K562 (cell line): Measurements from ENCODE around the gene DIAPH3. TPM values are rescaled to one million over a fixed set of nuclear protein-coding genes. Genes with fewer than 3 reads are reported as not detected.
"Not testable (repeated sequence)": the region's sequence is repeated elsewhere in the genome, so short reads cannot be mapped to it uniquely, and the experiment has no call there.

Experiments
- ATAC-seq: fragments of 200-7000 bp; cut with Tn5 transposase; 3 replicates; pipeline ENCODE4 v1.9.1; 2020; ENCODE audit warnings: moderate library complexity
- BruUV-seq: library from RNA; stranded (reverse); fragments of 400-500 nt; replicated peaks from 2 replicates; lab custom pipeline; 2021; lab: Mats Ljungman, UMichigan
- CTCF ChIA-PET: fragments of 300-600 bp; formaldehyde crosslinking; extraction: SDS; loops from one replicate; lab custom pipeline; 2021; ENCODE audit warnings: low intra/inter-chr PET ratio; lab: Yijun Ruan, JAX
- POLR2A ChIA-PET: fragments of 300-600, 350-650 bp; sonication (Branson Sonifier 250); formaldehyde crosslinking; extraction: SDS; loops from one replicate; lab custom pipeline; 2021; ENCODE audit warnings: antibody characterized with exemption, inconsistent platforms; lab: Yijun Ruan, JAX
- DNase-seq, 4 experiments: peaks; one replicate each; pipeline versions ENCODE4 v3.0.0 to v3.0.0-alpha.2; 2011 to 2018; ENCODE audit warnings: low spot score in 3 of 4, mixed read lengths in 3 of 4; ENCODE audit errors: extremely low read depth in 1 of 4
- FAIRE-seq: peaks from 2 replicates; lab custom pipeline; 2011; peaks lifted over from hg19 to GRCh38; lab: Jason Lieb, UNC
- H2AFZ ChIP-seq: 2 replicates; pipeline ENCODE4 v1.6.0; 2011; ENCODE audit warnings: low read depth, low read length, control low read depth, inconsistent platforms
- H3K27ac ChIP-seq: fragments of 200-600 bp; 3 replicates; pipeline ENCODE4 v1.8.0; 2011; ENCODE audit warnings: low read depth, mild to moderate bottlenecking, control low read depth, inconsistent platforms, low read length, moderate library complexity, mixed read lengths; ENCODE audit errors: extremely low read depth
- H3K27me3 ChIP-seq, 2 experiments: fragments of 300-600 bp in 1 of 2; 2 replicates in 1 of 2; 3 replicates in 1 of 2; pipeline versions ENCODE4 v1.6.0 to v1.8.0; 2011; ENCODE audit warnings: inconsistent platforms in 2 of 2, low read length in 2 of 2, mild to moderate bottlenecking in 1 of 2, mixed read lengths in 1 of 2, moderate library complexity in 1 of 2; ENCODE audit not compliant: control insufficient read depth in 2 of 2, insufficient read depth in 2 of 2
- H3K36me3 ChIP-seq: fragments of 300-600 bp; 3 replicates; pipeline ENCODE4 v1.8.0; 2011; ENCODE audit warnings: mild to moderate bottlenecking, low read length, inconsistent platforms; ENCODE audit not compliant: control insufficient read depth, insufficient read depth
- H3K4me1 ChIP-seq, 2 experiments: fragments of 200-600 bp in 1 of 2; replicated peaks in 1 of 2; 2 replicates in 1 of 2; 3 replicates in 1 of 2; pipeline versions ENCODE4 v1.5.1 to v1.8.0; 2011; ENCODE audit warnings: inconsistent platforms in 2 of 2, low read length in 2 of 2, mild to moderate bottlenecking in 1 of 2, mixed read lengths in 1 of 2, moderate library complexity in 1 of 2; ENCODE audit not compliant: control insufficient read depth in 2 of 2, insufficient read depth in 2 of 2
- H3K4me2 ChIP-seq: 2 replicates; pipeline ENCODE4 v1.6.1; 2011; ENCODE audit warnings: low read length, control low read depth, inconsistent platforms, mixed read lengths; ENCODE audit not compliant: insufficient read depth
- H3K4me3 ChIP-seq: fragments of 200-600 bp; sonication (generic), shearing (Covaris generic); 2 replicates; pipeline ENCODE4 v1.5.1; 2016; ENCODE audit warnings: control low read depth, inconsistent platforms
- H3K79me2 ChIP-seq: fragments of 200-600 bp; 3 replicates; pipeline ENCODE4 v1.8.0; 2011; ENCODE audit warnings: low read length, inconsistent platforms; ENCODE audit not compliant: control insufficient read depth, insufficient read depth
- H3K9ac ChIP-seq, 2 experiments: 2 replicates each; pipeline versions ENCODE4 v1.6.0 to v1.6.1; 2011; ENCODE audit warnings: low read depth in 2 of 2, low read length in 2 of 2, control low read depth in 1 of 2, inconsistent platforms in 1 of 2, mild to moderate bottlenecking in 1 of 2, mixed read lengths in 1 of 2; ENCODE audit not compliant: insufficient read depth in 1 of 2
- H3K9me1 ChIP-seq: one replicate; pipeline ENCODE4 v1.6.0; 2011; ENCODE audit warnings: inconsistent platforms, mild to moderate bottlenecking, low read length, moderate library complexity; ENCODE audit not compliant: control insufficient read depth, insufficient read depth
- H3K9me3 ChIP-seq: replicated peaks from 2 replicates; pipeline ENCODE4 v1.5.1; 2011; ENCODE audit warnings: low read depth, low read length, inconsistent platforms; ENCODE audit not compliant: control insufficient read depth, insufficient read depth
- H4K20me1 ChIP-seq: replicated peaks from 2 replicates; pipeline ENCODE4 v1.6.1; 2011; ENCODE audit warnings: low read length, inconsistent platforms, mixed read lengths; ENCODE audit not compliant: control insufficient read depth, insufficient read depth
- DACH1 ChIP-seq: fragments of 450-650 bp; IDR thresholded peaks from 2 replicates; pipeline ENCODE4 v1.6.1; 2018; ENCODE audit not compliant: partially characterized antibody
- DPF2 ChIP-seq: fragments of 450-650 bp; IDR thresholded peaks from 2 replicates; pipeline ENCODE4 v1.6.1; 2016
- FOS ChIP-seq: IDR thresholded peaks from 3 replicates; pipeline ENCODE4 v1.6.1; 2011; ENCODE audit not compliant: insufficient read length; ENCODE audit errors: extremely low read depth
- FOSL1 ChIP-seq: fragments of 200-800 bp; sonication (Bioruptor generic); conservative IDR thresholded peaks from 2 replicates; pipeline ENCODE4 v1.6.1; 2016; ENCODE audit warnings: missing genetic modification characterization, missing compliant biosample characterization
- FOXA3 ChIP-seq, 2 experiments: fragments of 450-650 bp in 1 of 2; sonication (generic) in 1 of 2; formaldehyde crosslinking; IDR thresholded peaks in 1 of 2; conservative IDR thresholded peaks in 1 of 2; 2 replicates each; pipeline versions ENCODE4 v1.4.0 to v1.8.0; 2020 to 2022; ENCODE audit warnings: mild to moderate bottlenecking in 2 of 2, missing genetic modification reagents in 1 of 2
- GTF2F1 ChIP-seq: IDR thresholded peaks from 2 replicates; pipeline ENCODE4 v1.6.1; 2011; ENCODE audit warnings: low read depth, low read length, improper control_type of control experiment
- PHTF2 ChIP-seq: fragments of 250-450 bp; sonication (Bioruptor Pico); IDR thresholded peaks from 2 replicates; pipeline ENCODE4 v1.5.0; 2021; ENCODE audit warnings: mild to moderate bottlenecking
- STAT5B ChIP-seq: fragments of 250-450 bp; sonication (Bioruptor Pico); IDR thresholded peaks from 2 replicates; pipeline ENCODE4 v1.8.0; 2021; ENCODE audit warnings: mild to moderate bottlenecking, inconsistent platforms
- XRCC4 ChIP-seq: IDR thresholded peaks from one replicate; pipeline ENCODE4 v1.6.1; 2011; ENCODE audit not compliant: insufficient read depth, insufficient read length; ENCODE audit errors: extremely low read depth
- ZFP1 ChIP-seq: fragments of 450-650 bp; formaldehyde crosslinking; IDR thresholded peaks from 2 replicates; pipeline ENCODE4 v1.4.0; 2020; ENCODE audit warnings: mild to moderate bottlenecking, mixed read lengths
- ZNF707 ChIP-seq: fragments of 250-450 bp; sonication (Bioruptor Pico); conservative IDR thresholded peaks from 2 replicates; pipeline ENCODE4 v1.8.0; 2022; ENCODE audit warnings: inconsistent platforms, mild to moderate bottlenecking, moderate library complexity
- WGBS: fragments of 100-300 bp; shearing (Covaris generic); methylation state at CpG from one replicate; pipeline ENCODE4 v1.1.6; 2016; ENCODE audit warnings: low coverage, mixed read lengths; ENCODE audit not compliant: insufficient coverage; ENCODE audit errors: missing lambda C conversion rate; 5-methylcytosine and 5-hydroxymethylcytosine counted together
- in situ Hi-C: fragments of 300-500 bp; cut with MboI; formaldehyde crosslinking; loops from 4 replicates; pipeline ENCODE4 v1.15.0; 2018; ENCODE audit warnings: inconsistent platforms, mixed read lengths
- intact Hi-C: fragments of 100-400 bp; cut with micrococcal nuclease; formaldehyde crosslinking; loops from 2 replicates; pipeline ENCODE4 v1.14.2; 2022
- polyA plus RNA-seq, 8 experiments: library from polyadenylated mRNA; depleted of rRNA in 4 of 8; stranded (reverse) in 5 of 8; unstranded in 3 of 8; fragments of >200 nt; fragmentation: Nextera tagmentation in 2 of 8; fragmentation: Illumina TruSeq in 1 of 8; extraction: Ambion mirVana in 2 of 8; extraction: Trizol in 1 of 8; gene quantifications; 2 replicates each; pipeline versions ENCODE4 v1.2.1 to v1.2.3, GENCODE V29; 2011 to 2014; ENCODE audit warnings: inconsistent platforms in 1 of 8, missing spikeins in 1 of 8
- total RNA-seq, 7 experiments: library from RNA; depleted of rRNA in 6 of 7; stranded (reverse); fragments of >200 nt in 6 of 7; fragmentation: Illumina TruSeq in 2 of 7; extraction: Trizol in 2 of 7; gene quantifications; 2 replicates each; pipeline versions ENCODE4 v1.2.1 to v1.2.3, GENCODE V29; 2011 to 2021; ENCODE audit warnings: low replicate concordance in 1 of 7
- TF ChIP-seq, protein P1 (sequence below): fragments of 450-650 bp; formaldehyde crosslinking; IDR thresholded peaks from 2 replicates; pipeline ENCODE4 v1.4.0; 2020; ENCODE audit warnings: mild to moderate bottlenecking
- TF ChIP-seq, protein P2 (sequence below): fragments of 250-450 bp; sonication (Bioruptor Pico); IDR thresholded peaks from 2 replicates; pipeline ENCODE4 v1.9.0; 2021; ENCODE audit warnings: mild to moderate bottlenecking, inconsistent platforms

The DIAPH3 gene
- total and polyA plus RNA-seq, 9 of the 15 experiments (the other 6 are each of a cell fraction or from before 2014, with no cell fraction given): 9.0 to 18.7 (median 14.7) TPM

DNA sequence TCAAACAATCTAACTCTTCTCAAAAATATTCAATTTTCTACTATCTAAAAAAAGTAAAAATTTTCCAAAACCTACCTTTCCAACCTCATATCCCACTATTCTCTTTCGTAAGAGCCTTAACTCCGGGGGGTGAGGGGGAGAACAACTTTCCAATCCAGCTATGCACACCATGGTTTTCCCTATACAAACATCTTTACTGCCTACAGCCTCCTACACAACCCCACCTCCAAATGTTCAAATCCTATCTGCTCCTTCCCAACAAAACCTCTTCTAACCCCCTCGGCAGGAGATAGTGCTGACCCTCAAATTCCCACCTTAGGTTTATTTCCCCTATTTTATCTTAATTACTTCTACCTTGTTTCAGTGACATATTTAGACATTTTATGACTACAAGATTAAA is 102.0 kb downstream of the DIAPH3 start (continued):
- TF ChIP-seq FOSL1 (tag) (no peak), DACH1 (no peak), GTF2F1 (no peak), FOXA3 (CRISPR knock-in tag; conservative IDR thresholded peaks at IDR 0.05 in 1 of 2, IDR thresholded peaks at IDR 0.05 in 1 of 2) (no peak), XRCC4 (no peak), ZFP1 (CRISPR knock-in tag) (no peak)

- no TSS peak for BruUV-seq
- Histone ChIP-seq H3K4me3 (no peak overlapping the region), H3K9ac (no peak overlapping the region), H4K20me1 (no peaks in the 10 kb centered on the region; the same call in 1 of the 2 replicates), H3K9me1 (no peaks in the 10 kb centered on the region), H3K27me3 (no peaks in the 10 kb centered on the region), H3K4me2 (no peak overlapping the region), H3K9me3 (no peaks in the 10 kb centered on the region), H3K36me3 (no peaks in the 10 kb centered on the region), H3K27ac (no peak overlapping the region), H3K79me2 (no peaks in the 10 kb centered on the region), H3K4me1 (no peaks in the 10 kb centered on the region), H2AFZ (no peak overlapping the region)
- intact Hi-C loops (no loop called here), in situ Hi-C loops (no loop called here)
- ATAC-seq (no peak), FAIRE-seq (no peak), DNase-seq (no peak)
- ChIA-PET POLR2A (no interaction called here), CTCF (no interaction called here)
- 48% methylated on average over 3 of the region's 3 CpGs for WGBS
- TF ChIP-seq DPF2: no peak
- TF ChIP-seq, protein P1, sequence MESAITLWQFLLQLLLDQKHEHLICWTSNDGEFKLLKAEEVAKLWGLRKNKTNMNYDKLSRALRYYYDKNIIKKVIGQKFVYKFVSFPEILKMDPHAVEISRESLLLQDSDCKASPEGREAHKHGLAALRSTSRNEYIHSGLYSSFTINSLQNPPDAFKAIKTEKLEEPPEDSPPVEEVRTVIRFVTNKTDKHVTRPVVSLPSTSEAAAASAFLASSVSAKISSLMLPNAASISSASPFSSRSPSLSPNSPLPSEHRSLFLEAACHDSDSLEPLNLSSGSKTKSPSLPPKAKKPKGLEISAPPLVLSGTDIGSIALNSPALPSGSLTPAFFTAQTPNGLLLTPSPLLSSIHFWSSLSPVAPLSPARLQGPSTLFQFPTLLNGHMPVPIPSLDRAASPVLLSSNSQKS: no peak
- TF ChIP-seq, protein P2, sequence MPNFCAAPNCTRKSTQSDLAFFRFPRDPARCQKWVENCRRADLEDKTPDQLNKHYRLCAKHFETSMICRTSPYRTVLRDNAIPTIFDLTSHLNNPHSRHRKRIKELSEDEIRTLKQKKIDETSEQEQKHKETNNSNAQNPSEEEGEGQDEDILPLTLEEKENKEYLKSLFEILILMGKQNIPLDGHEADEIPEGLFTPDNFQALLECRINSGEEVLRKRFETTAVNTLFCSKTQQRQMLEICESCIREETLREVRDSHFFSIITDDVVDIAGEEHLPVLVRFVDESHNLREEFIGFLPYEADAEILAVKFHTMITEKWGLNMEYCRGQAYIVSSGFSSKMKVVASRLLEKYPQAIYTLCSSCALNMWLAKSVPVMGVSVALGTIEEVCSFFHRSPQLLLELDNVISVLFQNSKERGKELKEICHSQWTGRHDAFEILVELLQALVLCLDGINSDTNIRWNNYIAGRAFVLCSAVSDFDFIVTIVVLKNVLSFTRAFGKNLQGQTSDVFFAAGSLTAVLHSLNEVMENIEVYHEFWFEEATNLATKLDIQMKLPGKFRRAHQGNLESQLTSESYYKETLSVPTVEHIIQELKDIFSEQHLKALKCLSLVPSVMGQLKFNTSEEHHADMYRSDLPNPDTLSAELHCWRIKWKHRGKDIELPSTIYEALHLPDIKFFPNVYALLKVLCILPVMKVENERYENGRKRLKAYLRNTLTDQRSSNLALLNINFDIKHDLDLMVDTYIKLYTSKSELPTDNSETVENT: no peak
- no peak for TF ChIP-seq STAT5B
- no peak for TF ChIP-seq FOS
- no peak for TF ChIP-seq ZNF707 (CRISPR knock-in tag)
- TF ChIP-seq PHTF2 (CRISPR knock-in tag): no peak
Observed at GRCh38 chr13:60051754-60052285, 111.9 kb downstream of the DIAPH3 start.

DNA sequence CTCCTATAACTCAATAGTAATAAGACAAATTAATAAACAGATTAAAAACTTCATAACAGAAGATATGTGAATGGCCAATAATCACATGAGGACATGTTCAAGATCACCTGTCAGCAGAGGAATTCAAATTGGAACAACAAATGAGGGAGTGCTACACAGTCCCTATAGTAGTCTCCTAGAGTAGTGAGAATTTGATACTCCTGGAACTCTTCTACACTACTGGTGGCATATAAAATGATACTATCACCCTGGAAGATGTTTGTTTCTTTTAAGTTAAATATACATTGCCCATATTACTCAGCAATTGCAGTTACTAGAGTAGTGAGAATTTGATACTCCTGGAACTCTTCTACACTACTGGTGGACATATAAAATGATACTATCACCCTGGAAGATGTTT is 115.4 kb downstream of the DIAPH3 start:
- DNase-seq, BruUV-seq: not testable (repeated sequence)

More for the DNA sequence above, 115.4 kb downstream of the DIAPH3 start:
- H3K27ac ChIP-seq, H4K20me1 ChIP-seq, H3K36me3 ChIP-seq, POLR2A ChIA-PET, H3K9me1 ChIP-seq, FAIRE-seq, H2AFZ ChIP-seq, H3K27me3 ChIP-seq, H3K4me2 ChIP-seq, H3K4me3 ChIP-seq, H3K9ac ChIP-seq, in situ Hi-C loops, H3K9me3 ChIP-seq, intact Hi-C loops, ATAC-seq, CTCF ChIA-PET, H3K79me2 ChIP-seq, H3K4me1 ChIP-seq: not testable (repeated sequence)
